Activated CD4-positive, alpha-beta T cell treated with anti-CD3 and anti-CD28 coated beads for 36 hours (primary cell): Measurements from ENCODE around the gene DCAF6. TPM values are rescaled to one million over a fixed set of nuclear protein-coding genes. Genes with fewer than 3 reads are reported as not detected.

Experiments
- ATAC-seq: fragments of 200-7000 bp; cut with Tn5 transposase; one replicate; pipeline ENCODE4 v1.10.0; 2021; ENCODE audit warnings: mild to moderate bottlenecking, moderate library complexity
- CTCF ChIA-PET: fragments of 350-600 bp; sonication (Branson Sonifier 250); formaldehyde crosslinking; loops from one replicate; lab custom pipeline; 2021; ENCODE audit warnings: antibody characterized with exemption; lab: Charles Lee
- POLR2A ChIA-PET: fragments of 350-600 bp; sonication (Branson Sonifier 250); formaldehyde crosslinking; loops from one replicate; lab custom pipeline; 2021; ENCODE audit warnings: antibody characterized with exemption, inconsistent platforms; lab: Charles Lee
- DNase-seq: peaks from one replicate; pipeline ENCODE4 v3.0.0-alpha.2; 2020
- H3K27ac Mint-ChIP-seq: one replicate; pipeline ENCODE4 v1.8.0; 2021; ENCODE audit warnings: mixed read lengths
- H3K27me3 Mint-ChIP-seq: one replicate; pipeline ENCODE4 v1.8.0; 2021; ENCODE audit warnings: mixed read lengths
- H3K36me3 Mint-ChIP-seq: one replicate; pipeline ENCODE4 v1.8.0; 2021; ENCODE audit warnings: low read depth, mixed read lengths
- H3K4me1 Mint-ChIP-seq: one replicate; pipeline ENCODE4 v1.8.0; 2021; ENCODE audit warnings: mixed read lengths
- H3K4me3 Mint-ChIP-seq: one replicate; pipeline ENCODE4 v1.8.0; 2021; ENCODE audit warnings: mild to moderate bottlenecking, moderate library complexity, mixed read lengths
- H3K9me3 Mint-ChIP-seq: one replicate; pipeline ENCODE4 v1.8.0; 2021; ENCODE audit warnings: low read depth, mixed read lengths
- intact Hi-C, 2 experiments: fragments of 100-400 bp; cut with DNase I in 1 of 2; cut with micrococcal nuclease in 1 of 2; formaldehyde crosslinking; loops; one replicate each; pipeline versions ENCODE4 v1.14.2 to v1.15.1; 2022 to 2024; cut with DNase I, micrococcal nuclease
- total RNA-seq, 2 experiments: library from RNA; stranded (reverse); gene quantifications; one replicate each; pipeline ENCODE4 v1.2.3, GENCODE V29; 2021

Gene DCAF6
- total RNA-seq, 2 experiments from 2014 or later, result 25.6 to 28.8 TPM

DNA sequence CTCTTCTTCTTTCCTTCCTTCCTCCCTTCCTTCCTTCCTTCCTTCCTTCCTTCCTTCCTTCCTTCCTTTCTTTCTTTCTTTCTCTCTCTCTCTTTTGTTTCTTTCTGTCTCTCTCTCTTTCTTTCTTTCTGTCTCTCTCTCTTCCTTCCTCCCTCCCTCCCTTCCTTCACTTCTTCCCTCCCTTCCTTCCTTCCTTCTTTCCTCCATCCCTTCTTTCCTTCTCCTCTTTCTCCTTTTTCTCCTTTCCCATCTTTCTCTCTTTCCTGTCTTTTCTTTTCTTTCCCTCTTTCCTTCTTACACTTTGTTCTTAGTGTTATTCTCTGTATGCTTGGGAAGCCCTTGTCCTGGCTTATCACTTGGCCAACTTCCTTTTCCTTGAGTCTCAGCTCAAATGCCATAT, 72.8 kb downstream of the DCAF6 start:
- DNase-seq (no peak), ATAC-seq (no peak)
- Mint-ChIP-seq H3K9me3 (no peaks in the 10 kb centered on the region), H3K36me3 (peaks cover 31% of the 10 kb centered on the region), H3K4me1 (no peaks in the 10 kb centered on the region), H3K4me3 (no peak overlapping the region), H3K27me3 (no peaks in the 10 kb centered on the region), H3K27ac (no peak overlapping the region)
- POLR2A ChIA-PET, result no interaction called here
- intact Hi-C loops, result no loop called here
- CTCF ChIA-PET, result no interaction called here

DNA sequence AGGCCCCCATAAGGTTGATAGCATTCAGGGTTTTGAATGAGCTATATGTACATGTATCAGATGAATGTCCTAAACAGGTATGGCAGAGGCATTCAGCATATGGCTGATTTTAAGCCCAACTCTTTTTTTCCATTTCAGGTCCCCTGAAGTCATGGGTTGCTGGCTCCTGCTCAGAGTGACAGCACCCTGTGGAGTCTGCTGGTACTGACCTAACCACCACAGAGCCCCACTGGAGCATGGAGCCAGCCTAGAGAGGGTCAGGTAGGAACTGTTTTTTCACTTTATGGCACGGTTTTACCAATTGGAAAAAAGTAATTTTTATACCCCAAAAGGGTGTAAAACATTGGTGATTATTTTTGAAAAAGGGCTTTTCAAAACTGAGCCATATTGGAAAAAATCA, 82.9 kb downstream of the DCAF6 start:
- no peak overlapping the region for H3K4me3 Mint-ChIP-seq
- H3K4me1 Mint-ChIP-seq, result no peaks in the 10 kb centered on the region
- no peak overlapping the region for H3K27ac Mint-ChIP-seq
- no peaks in the 10 kb centered on the region for H3K9me3 Mint-ChIP-seq
- ATAC-seq (peak; percentile 39), DNase-seq (peak; percentile 6)
- H3K27me3 Mint-ChIP-seq, result no peaks in the 10 kb centered on the region
- CTCF ChIA-PET, result interaction anchor here (1.4 kb wide), 1 partner anchor 7 kb away, joined by 4 read pairs; no protein-coding TSS in a partner anchor
- H3K36me3 Mint-ChIP-seq, result peaks cover 12% of the 10 kb centered on the region
- POLR2A ChIA-PET, result no interaction called here
- intact Hi-C loops, result no loop called here

DNA sequence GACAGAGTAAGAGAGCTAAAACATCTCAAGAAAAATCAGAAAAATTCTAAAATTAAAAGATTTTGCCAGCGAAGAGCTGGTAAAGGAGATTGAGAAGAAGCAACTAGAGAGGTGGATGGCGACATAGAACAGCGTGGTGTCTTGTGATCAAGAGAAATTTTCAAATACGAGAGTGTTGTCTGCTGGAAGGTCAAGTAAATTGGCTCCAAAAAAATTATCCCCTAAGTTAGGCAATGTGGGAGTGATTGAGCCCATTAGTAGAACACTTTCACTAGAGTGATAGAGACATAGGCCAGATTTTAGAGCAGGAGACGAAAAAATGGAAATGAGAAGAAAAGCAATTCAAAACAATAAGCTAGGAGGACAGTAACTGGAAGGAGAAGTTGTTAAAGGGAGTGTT, 94.7 kb downstream of the DCAF6 start:
- ChIA-PET CTCF (interaction anchor here (1.0 to 1.9 kb wide), 4 partner anchors 10 to 312 kb away, joined by 3 to 7 read pairs (median 3); no protein-coding TSS in a partner anchor), POLR2A (no interaction called here)
- no peak for DNase-seq
- no peaks in the 10 kb centered on the region for H3K27me3 Mint-ChIP-seq
- no peaks in the 10 kb centered on the region for H3K4me1 Mint-ChIP-seq
- H3K36me3 Mint-ChIP-seq, result peaks cover 2% of the 10 kb centered on the region
- no peaks in the 10 kb centered on the region for H3K9me3 Mint-ChIP-seq
- ATAC-seq, result no peak
- no peak overlapping the region for H3K27ac Mint-ChIP-seq
- H3K4me3 Mint-ChIP-seq, result no peak overlapping the region
- intact Hi-C loops, result no loop called here

GRCh38 chr1:168031627-168032026, 95.1 kb downstream of the DCAF6 start:
- no peak for ATAC-seq

DNA sequence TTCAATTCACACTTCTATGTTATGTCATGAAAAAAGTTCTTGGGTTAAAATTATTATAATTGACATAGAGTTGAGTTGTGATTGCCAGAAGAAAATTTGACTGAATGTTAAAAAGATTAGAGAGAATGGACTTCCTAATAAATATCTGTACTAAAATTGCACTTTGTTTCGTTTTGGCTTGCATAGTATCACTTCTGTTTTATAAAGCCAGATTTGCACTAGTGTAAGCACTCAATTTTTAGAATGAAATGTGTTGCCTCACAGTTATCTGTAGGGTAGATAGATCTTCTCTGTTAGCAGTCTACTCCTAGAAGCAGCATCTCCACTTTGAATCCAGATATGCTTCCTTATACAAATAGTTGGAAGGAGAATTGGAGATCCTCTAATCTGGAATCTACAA, 95.5 kb downstream of the DCAF6 start:
- Mint-ChIP-seq H3K9me3 (no peaks in the 10 kb centered on the region), H3K4me1 (no peaks in the 10 kb centered on the region), H3K27me3 (no peaks in the 10 kb centered on the region), H3K4me3 (no peak overlapping the region), H3K36me3 (peaks cover 2% of the 10 kb centered on the region), H3K27ac (no peak overlapping the region)
- ChIA-PET POLR2A (no interaction called here), CTCF (interaction anchor here (1.9 kb wide), 1 partner anchor 11 kb away, joined by 7 read pairs; no protein-coding TSS in a partner anchor)
- ATAC-seq (no peak), DNase-seq (no peak)
- intact Hi-C loops, result no loop called here

More at GRCh38 chr1:168031627-168032026, 95.1 kb downstream of the DCAF6 start:
- H3K27ac Mint-ChIP-seq, result no peak overlapping the region
- intact Hi-C loops, result no loop called here
- H3K4me3 Mint-ChIP-seq, result no peak overlapping the region
- no peaks in the 10 kb centered on the region for H3K9me3 Mint-ChIP-seq
- no peaks in the 10 kb centered on the region for H3K4me1 Mint-ChIP-seq
- H3K36me3 Mint-ChIP-seq, result peaks cover 2% of the 10 kb centered on the region
- H3K27me3 Mint-ChIP-seq, result no peaks in the 10 kb centered on the region
- ChIA-PET CTCF (interaction anchor here (1.0 to 1.9 kb wide), 3 partner anchors 11 to 160 kb away, joined by 3 to 7 read pairs (median 3); no protein-coding TSS in a partner anchor), POLR2A (no interaction called here)
- no peak for DNase-seq

DNA sequence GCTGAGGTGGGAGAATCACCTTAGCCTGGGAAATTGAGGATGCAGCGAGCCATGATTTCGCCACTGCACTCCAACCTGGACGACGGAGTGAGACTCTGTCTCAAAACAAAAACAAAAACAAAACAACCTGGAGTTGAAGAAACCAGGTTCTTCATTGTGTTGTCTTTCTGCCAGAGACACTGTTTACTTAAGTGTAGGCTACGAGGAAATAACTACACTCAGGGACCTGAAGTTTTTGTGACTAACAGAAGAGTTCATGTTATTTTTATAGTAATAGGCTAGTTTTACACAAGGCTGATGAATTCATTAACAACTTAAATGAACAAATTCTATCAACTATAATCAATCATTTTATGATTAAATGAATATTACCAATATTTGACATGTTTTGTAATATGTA, 98.9 kb downstream of the DCAF6 start:
- H3K4me3 Mint-ChIP-seq, result no peak overlapping the region
- CTCF ChIA-PET, result no interaction called here

GRCh38 chr1:168042362-168042761, 105.9 kb downstream of the DCAF6 start:
- intact Hi-C loops, result no loop called here
- H3K36me3 Mint-ChIP-seq, result peaks cover 23% of the 10 kb centered on the region
- no peak overlapping the region for H3K27ac Mint-ChIP-seq
- ChIA-PET CTCF (no interaction called here), POLR2A (no interaction called here)
- ATAC-seq (no peak), DNase-seq (no peak)
- no peaks in the 10 kb centered on the region for H3K9me3 Mint-ChIP-seq
- H3K27me3 Mint-ChIP-seq, result no peaks in the 10 kb centered on the region
- no peak overlapping the region for H3K4me3 Mint-ChIP-seq
- no peaks in the 10 kb centered on the region for H3K4me1 Mint-ChIP-seq

More for the DNA sequence above, 98.9 kb downstream of the DCAF6 start:
- Mint-ChIP-seq H3K27me3 (no peaks in the 10 kb centered on the region), H3K4me1 (no peaks in the 10 kb centered on the region), H3K27ac (no peak overlapping the region), H3K36me3 (peaks cover 4% of the 10 kb centered on the region), H3K9me3 (no peaks in the 10 kb centered on the region)
- intact Hi-C loops, result no loop called here
- POLR2A ChIA-PET, result no interaction called here
- DNase-seq (no peak), ATAC-seq (no peak)

DNA sequence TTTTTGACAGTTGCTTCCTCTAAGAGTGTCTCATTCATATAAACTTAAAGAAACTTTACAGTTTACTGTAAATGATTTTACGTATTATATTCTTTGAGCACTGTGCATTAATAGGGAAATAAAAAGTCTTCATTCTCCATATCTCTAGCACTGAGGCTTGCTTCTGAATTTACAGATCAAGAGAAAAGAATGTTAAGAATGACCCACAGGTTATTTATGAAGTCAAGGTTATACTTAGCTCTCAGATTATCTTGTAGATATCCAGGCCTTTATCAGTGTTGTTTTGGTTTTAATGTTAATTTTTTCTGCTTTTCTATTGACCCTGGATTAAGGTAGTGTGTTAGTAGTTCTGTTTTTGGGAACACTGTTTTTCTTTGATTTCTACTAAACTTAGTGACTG, 108.8 kb downstream of the DCAF6 start:
- Mint-ChIP-seq H3K4me1 (no peaks in the 10 kb centered on the region), H3K36me3 (peaks cover 24% of the 10 kb centered on the region), H3K27ac (no peak overlapping the region), H3K9me3 (no peaks in the 10 kb centered on the region), H3K4me3 (no peak overlapping the region), H3K27me3 (no peaks in the 10 kb centered on the region)
- no peak for ATAC-seq
- ChIA-PET POLR2A (no interaction called here), CTCF (interaction anchor here (0.6 kb wide), 1 partner anchor 1204 kb away, joined by 3 read pairs; no protein-coding TSS in a partner anchor)
- DNase-seq, result no peak
- intact Hi-C loops, result no loop called here

DNA sequence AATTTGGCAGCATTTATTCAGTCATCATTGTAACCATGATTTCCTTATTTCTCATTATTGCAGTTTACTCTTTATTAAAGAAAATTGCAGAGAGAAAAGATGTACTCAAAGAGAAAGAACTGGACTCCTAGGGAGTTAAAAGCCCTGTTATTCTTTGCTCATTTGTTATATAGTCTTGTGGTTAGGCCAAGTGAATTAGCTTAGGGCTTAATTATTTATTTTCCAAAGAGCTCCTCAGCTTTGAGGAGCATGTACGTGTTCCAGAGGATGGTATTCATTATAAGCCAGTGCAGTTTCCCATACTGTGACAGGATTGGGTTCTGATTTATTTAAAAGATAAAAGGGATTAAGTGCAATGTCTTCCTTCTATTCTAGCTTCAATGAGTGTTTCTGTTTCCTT, 113.8 kb downstream of the DCAF6 start:
- DNase-seq, result no peak
- no peaks in the 10 kb centered on the region for H3K27me3 Mint-ChIP-seq
- intact Hi-C loops, result no loop called here
- H3K27ac Mint-ChIP-seq, result no peak overlapping the region
- ChIA-PET CTCF (interaction anchor here (1.2 to 1.4 kb wide), 2 partner anchors 32 to 84 kb away, joined by 3 to 4 read pairs; no protein-coding TSS in a partner anchor), POLR2A (no interaction called here)
- ATAC-seq, result no peak
- no peak overlapping the region for H3K4me3 Mint-ChIP-seq
- H3K9me3 Mint-ChIP-seq, result no peaks in the 10 kb centered on the region
- H3K4me1 Mint-ChIP-seq, result no peaks in the 10 kb centered on the region
- peaks cover 7% of the 10 kb centered on the region for H3K36me3 Mint-ChIP-seq

DNA sequence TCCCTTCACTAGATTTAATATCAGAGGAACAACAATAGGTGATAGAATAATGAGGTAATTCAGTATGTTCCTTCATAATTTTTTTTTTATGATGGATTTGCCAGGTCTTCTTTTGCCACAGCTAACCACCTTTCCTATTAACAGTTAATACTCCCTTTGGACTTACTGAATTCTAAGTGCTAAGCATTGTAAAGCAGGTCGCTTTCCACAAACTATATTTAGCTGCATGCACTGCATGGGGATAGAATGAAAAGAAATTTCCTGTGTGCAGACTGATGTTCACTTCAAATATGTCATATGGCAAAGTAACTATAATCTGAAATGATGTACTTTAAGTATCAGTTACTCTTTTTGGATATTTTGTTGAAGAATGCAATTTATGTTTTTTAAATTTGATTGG, 114.4 kb downstream of the DCAF6 start:
- POLR2A ChIA-PET, result no interaction called here
- no peak for ATAC-seq
- intact Hi-C loops, result no loop called here
- CTCF ChIA-PET, result interaction anchor here (1.2 to 1.4 kb wide), 2 partner anchors 31 to 84 kb away, joined by 3 to 4 read pairs; no protein-coding TSS in a partner anchor
- Mint-ChIP-seq H3K4me1 (no peaks in the 10 kb centered on the region), H3K27me3 (no peaks in the 10 kb centered on the region), H3K36me3 (peaks cover 7% of the 10 kb centered on the region), H3K4me3 (no peak overlapping the region), H3K9me3 (no peaks in the 10 kb centered on the region), H3K27ac (no peak overlapping the region)
- DNase-seq, result no peak

- Mint-ChIP-seq H3K4me3 (no peak overlapping the region), H3K36me3 (peaks cover 5% of the 10 kb centered on the region), H3K9me3 (no peaks in the 10 kb centered on the region), H3K27ac (no peak overlapping the region), H3K4me1 (no peaks in the 10 kb centered on the region), H3K27me3 (no peaks in the 10 kb centered on the region)
- POLR2A ChIA-PET, result no interaction called here
- ATAC-seq (no peak), DNase-seq (no peak)
- CTCF ChIA-PET, result interaction anchor here (0.8 to 2.4 kb wide), 2 partner anchors 12 to 29 kb away, joined by 3 to 12 read pairs; no protein-coding TSS in a partner anchor
- intact Hi-C loops, result no loop called here
Measured at GRCh38 chr1:168053681-168054080, 117.2 kb downstream of the DCAF6 start.

DNA sequence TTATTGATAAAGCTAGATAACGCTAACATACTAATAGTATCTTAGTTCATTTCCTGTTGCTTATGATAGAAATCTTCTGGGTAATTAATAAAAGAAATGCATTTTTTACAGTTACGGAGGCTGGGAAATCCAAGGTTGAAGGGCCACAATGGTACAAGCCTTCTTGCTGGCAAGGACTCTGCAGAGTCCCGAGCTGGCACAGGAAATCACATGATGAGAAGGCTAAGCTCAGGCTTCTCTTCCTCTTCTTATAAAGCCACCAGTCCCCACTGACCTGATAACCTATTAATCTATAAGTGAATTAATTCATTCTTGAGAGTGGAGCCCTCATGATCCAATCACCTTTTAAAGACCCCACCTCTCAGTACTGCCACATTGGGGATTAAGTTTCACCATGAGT, 117.6 kb downstream of the DCAF6 start:
- H3K4me3 Mint-ChIP-seq, result no peak overlapping the region
- H3K27ac Mint-ChIP-seq, result no peak overlapping the region
- H3K9me3 Mint-ChIP-seq, result no peaks in the 10 kb centered on the region

More for the DNA sequence above, 117.6 kb downstream of the DCAF6 start:
- ChIA-PET CTCF (interaction anchor here (0.5 to 2.4 kb wide), 5 partner anchors 12 to 642 kb away, joined by 3 to 12 read pairs (median 4); partner anchors contain the start of gene SFT2D2), POLR2A (no interaction called here)
- Mint-ChIP-seq H3K27me3 (no peaks in the 10 kb centered on the region), H3K4me1 (no peaks in the 10 kb centered on the region), H3K36me3 (peaks cover 5% of the 10 kb centered on the region)
- ATAC-seq (no peak), DNase-seq (no peak)
- intact Hi-C loops, result no loop called here
